ENCODE results near the gene KDM2B.

DNA sequence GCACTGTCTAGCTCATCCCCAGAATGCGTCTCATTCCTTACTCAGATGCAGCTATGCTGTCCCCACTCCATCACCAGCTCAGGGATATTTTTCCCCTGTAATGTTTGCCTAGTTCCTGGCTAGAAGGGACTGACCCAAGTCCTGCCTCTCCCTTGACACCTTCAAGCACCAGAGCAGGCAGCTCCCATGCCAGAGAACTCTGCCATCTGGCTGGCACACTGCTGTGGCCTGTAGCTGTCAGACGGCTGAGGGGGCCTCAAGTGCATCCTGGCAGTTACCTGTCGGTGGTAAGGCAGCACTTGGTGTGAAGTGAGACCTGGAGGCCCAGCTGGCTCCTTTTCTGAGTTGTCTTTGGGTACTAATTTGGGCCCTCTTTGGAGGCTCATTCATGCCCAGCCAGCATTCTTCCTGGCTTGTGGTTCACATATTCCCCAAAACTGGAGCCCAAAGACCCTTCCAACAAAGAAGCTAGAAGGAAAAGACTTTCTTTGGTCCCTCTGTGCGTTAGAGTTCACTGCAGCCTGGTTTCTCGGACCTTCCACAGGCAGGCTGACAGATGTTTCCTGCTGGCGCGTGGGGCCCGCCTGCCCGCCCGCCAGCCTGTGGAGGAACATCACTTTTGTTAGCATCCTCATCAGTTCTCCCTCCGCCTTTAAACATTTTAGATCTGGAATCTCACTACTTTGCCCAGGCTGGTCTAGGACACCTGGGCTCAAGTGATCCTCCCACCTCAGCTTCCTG, 147.9 kb downstream of the KDM2B start:
- no peak for TF ChIP-seq CTCF (IDR thresholded peaks at IDR 0.05)
- no peak for TF ChIP-seq POLR2AphosphoS5 (IDR thresholded peaks at IDR 0.05)

Measured in prostate gland (tissue), 2 donors.